IMR-90 (cell line): ENCODE measurements around the gene MORN4. TPM values are rescaled to one million over a fixed set of nuclear protein-coding genes. Genes with fewer than 3 reads are reported as not detected.
"Not testable (repeated sequence)": the region's sequence is repeated elsewhere in the genome, so short reads cannot be mapped to it uniquely, and the experiment has no call there.

ENCODE experiments used
- ATAC-seq: fragments of 200-7000 bp; cut with Tn5 transposase; 2 replicates; pipeline ENCODE4 v1.9.1; 2020; ENCODE audit warnings: low read depth, mild to moderate bottlenecking, moderate library complexity
- BruUV-seq: library from RNA; stranded (reverse); fragments of 400-500 nt; replicated peaks from 2 replicates; lab custom pipeline; 2021; lab: Mats Ljungman, UMichigan
- CTCF ChIA-PET: fragments of 300-600 bp; formaldehyde crosslinking; extraction: SDS; loops from one replicate; lab custom pipeline; 2021; ENCODE audit warnings: antibody characterized with exemption; lab: Yijun Ruan, JAX
- POLR2A ChIA-PET: fragments of 300-600 bp; sonication (Branson Sonifier 250); formaldehyde crosslinking; loops from one replicate; lab custom pipeline; 2022; ENCODE audit warnings: antibody characterized with exemption; ENCODE audit not compliant: unreplicated experiment; lab: Charles Lee
- DNase-seq: peaks from one replicate; pipeline ENCODE4 v3.0.0; 2013
- H2AFZ ChIP-seq: replicated peaks from 2 replicates; pipeline ENCODE3; 2013; ENCODE audit warnings: low read length, mild to moderate bottlenecking; ENCODE audit not compliant: poor library complexity
- H2AK5ac ChIP-seq: 2 replicates; pipeline ENCODE4 v1.6.1; 2013; ENCODE audit warnings: low read depth, low read length, inconsistent platforms
- H2AK9ac ChIP-seq: replicated peaks from 2 replicates; pipeline ENCODE3; 2013; ENCODE audit warnings: mild to moderate bottlenecking, low read depth, low read length, moderate library complexity; ENCODE audit not compliant: poor library complexity
- H2BK120ac ChIP-seq: 2 replicates; pipeline ENCODE4 v1.6.1; 2013; ENCODE audit warnings: low read depth, low read length, inconsistent platforms
- H2BK15ac ChIP-seq: 3 replicates; pipeline ENCODE4 v1.6.1; 2013; ENCODE audit warnings: low read depth, low read length, inconsistent platforms
- H2BK20ac ChIP-seq: 2 replicates; pipeline ENCODE4 v1.6.1; 2013; ENCODE audit warnings: low read depth, mild to moderate bottlenecking, inconsistent platforms, low read length, moderate library complexity
- H2BK5ac ChIP-seq: 2 replicates; pipeline ENCODE4 v1.6.1; 2013; ENCODE audit warnings: mild to moderate bottlenecking, low read depth, low read length, inconsistent platforms; ENCODE audit not compliant: poor library complexity, severe bottlenecking
- H3K14ac ChIP-seq: replicated peaks from 2 replicates; pipeline ENCODE4 v1.6.1; 2013; ENCODE audit warnings: low read depth, low read length, inconsistent platforms
- H3K18ac ChIP-seq: 2 replicates; pipeline ENCODE4 v1.6.1; 2013; ENCODE audit warnings: low read depth, low read length, control low read depth
- H3K23ac ChIP-seq: 2 replicates; pipeline ENCODE4 v1.6.1; 2013; ENCODE audit warnings: low read depth, low read length, inconsistent platforms
- H3K27ac ChIP-seq: 2 replicates; pipeline ENCODE4 v1.5.1; 2013; ENCODE audit warnings: mild to moderate bottlenecking, control low read depth, low read length; ENCODE audit not compliant: insufficient read depth
- H3K27me3 ChIP-seq: 2 replicates; pipeline ENCODE4 v1.6.1; 2013; ENCODE audit warnings: low read length; ENCODE audit not compliant: control insufficient read depth, insufficient read depth
- H3K36me3 ChIP-seq: 2 replicates; pipeline ENCODE4 v1.6.1; 2013; ENCODE audit warnings: low read length, mixed read lengths; ENCODE audit not compliant: control insufficient read depth, insufficient read depth
- H3K4ac ChIP-seq: 2 replicates; pipeline ENCODE4 v1.6.1; 2013; ENCODE audit warnings: low read depth, low read length, inconsistent platforms
- H3K4me1 ChIP-seq: 2 replicates; pipeline ENCODE4 v1.6.1; 2013; ENCODE audit warnings: low read length, mixed read lengths; ENCODE audit not compliant: control insufficient read depth, insufficient read depth
- H3K4me2 ChIP-seq: 2 replicates; pipeline ENCODE4 v1.6.1; 2013; ENCODE audit warnings: low read depth, mild to moderate bottlenecking, control low read depth, low read length, moderate library complexity
- H3K4me3 ChIP-seq: 2 replicates; pipeline ENCODE4 v1.5.1; 2013; ENCODE audit warnings: low read depth, mild to moderate bottlenecking, control low read depth, low read length, moderate library complexity; ENCODE audit not compliant: insufficient read depth
- H3K56ac ChIP-seq: 2 replicates; pipeline ENCODE4 v1.6.1; 2013; ENCODE audit warnings: low read length, inconsistent platforms; ENCODE audit not compliant: insufficient read depth; ENCODE audit errors: extremely low read depth
- H3K79me1 ChIP-seq, 2 experiments: 2 replicates each; pipeline ENCODE4 v1.6.1; 2013; ENCODE audit warnings: low read length in 2 of 2, inconsistent platforms in 1 of 2, low read depth in 1 of 2
- H3K9ac ChIP-seq: 2 replicates; pipeline ENCODE4 v1.6.1; 2013; ENCODE audit warnings: low read depth, low read length, control low read depth
- H3K9me1 ChIP-seq: 2 replicates; pipeline ENCODE4 v1.6.1; 2013; ENCODE audit warnings: low read length, inconsistent platforms; ENCODE audit not compliant: insufficient read depth
- H3K9me3 ChIP-seq: 2 replicates; pipeline ENCODE4 v1.6.1; 2013; ENCODE audit warnings: low read length; ENCODE audit not compliant: control insufficient read depth, insufficient read depth
- H4K20me1 ChIP-seq: 2 replicates; pipeline ENCODE4 v1.6.1; 2013; ENCODE audit warnings: low read length, inconsistent platforms; ENCODE audit not compliant: insufficient read depth
- H4K5ac ChIP-seq: 2 replicates; pipeline ENCODE4 v1.6.1; 2013; ENCODE audit warnings: mild to moderate bottlenecking, low read depth, low read length, control low read depth
- H4K8ac ChIP-seq, 2 experiments: 2 replicates each; pipeline ENCODE4 v1.6.1; 2013; ENCODE audit warnings: low read depth in 2 of 2, low read length in 2 of 2, control low read depth in 1 of 2, inconsistent platforms in 1 of 2
- H4K91ac ChIP-seq: 2 replicates; pipeline ENCODE4 v1.6.1; 2013; ENCODE audit warnings: low read depth, low read length, inconsistent platforms; ENCODE audit not compliant: insufficient read depth
- MAFK ChIP-seq: IDR thresholded peaks from 2 replicates; pipeline ENCODE4 v1.6.1; 2012; ENCODE audit warnings: low read depth, low read length, improper control_type of control experiment
- whole genome bisulfite sequencing, 2 experiments: methylation state at CpG; one replicate each; pipeline versions ENCODE4 v1.1.5 to v1.1.7; 2013; ENCODE audit warnings: missing lambda C conversion rate in 2 of 2; ENCODE audit not compliant: insufficient read length in 1 of 2; ENCODE audit errors: extremely low coverage in 2 of 2; 5-methylcytosine and 5-hydroxymethylcytosine counted together
- dilution Hi-C: fragments of 300-500 bp; cut with HindIII; formaldehyde crosslinking; loops from one replicate; pipeline ENCODE4 v1.14.3; 2018; ENCODE audit warnings: low sequenced_read_pairs; ENCODE audit not compliant: unreplicated experiment
- in situ Hi-C: fragments of 300-500 bp; cut with MboI; formaldehyde crosslinking; loops from 3 replicates; pipeline ENCODE4 v1.14.3; 2019; ENCODE audit warnings: low sequenced_read_pairs, inconsistent platforms, mixed read lengths
- intact Hi-C: fragments of 100-400 bp; cut with micrococcal nuclease; formaldehyde crosslinking; loops from 2 replicates; pipeline ENCODE4 v1.10.0; 2022
- polyA plus RNA-seq, 3 experiments: library from polyadenylated mRNA; depleted of rRNA; stranded (reverse); fragments of >200 nt; gene quantifications; 2 replicates each; pipeline ENCODE4 v1.2.3, GENCODE V29; 2012; ENCODE audit warnings: low replicate concordance in 1 of 3
- total RNA-seq: library from RNA; depleted of rRNA; stranded (reverse); fragments of >200 nt; gene quantifications from 2 replicates; pipeline ENCODE4 v1.2.3, GENCODE V29; 2012

Gene MORN4
- total and polyA plus RNA-seq, 2 of the 4 experiments (the other 2 are of a cell fraction) = 3.2 to 8.4 TPM

GRCh38 chr10:97576487-97576886, 56.8 kb downstream of the MORN4 start:
- dilution Hi-C loops = not testable (repeated sequence)

More at GRCh38 chr10:97576487-97576886, 56.8 kb downstream of the MORN4 start:
- H4K20me1 ChIP-seq, H3K9ac ChIP-seq, H3K18ac ChIP-seq, H3K4me3 ChIP-seq, H2BK5ac ChIP-seq, H3K56ac ChIP-seq, H2BK120ac ChIP-seq, H4K8ac ChIP-seq, H3K23ac ChIP-seq, intact Hi-C loops, H3K14ac ChIP-seq, DNase-seq, H3K9me3 ChIP-seq, H3K4ac ChIP-seq, H2AK5ac ChIP-seq, H3K79me1 ChIP-seq, H3K27me3 ChIP-seq, H4K91ac ChIP-seq, H3K36me3 ChIP-seq, H2AK9ac ChIP-seq, H2AFZ ChIP-seq, POLR2A ChIA-PET, H2BK20ac ChIP-seq, BruUV-seq, ATAC-seq, H4K5ac ChIP-seq, H3K4me2 ChIP-seq, H2BK15ac ChIP-seq, H3K27ac ChIP-seq: not testable (repeated sequence)
- 0 out of 2 replicates have a peak, but pooled peaks have one; percentile 16 for TF ChIP-seq MAFK
- in situ Hi-C loops = loop anchor here (10.0 kb wide), 1 partner anchor 158 kb away; the partner anchor contains the start of gene ZFYVE27
- WGBS, 2 experiments = no CpG with 5 or more reads among the region's 5 CpGs
- H3K4me1 ChIP-seq = peaks cover 16% of the 10 kb centered on the region
- H3K9me1 ChIP-seq = peaks cover 11% of the 10 kb centered on the region
- CTCF ChIA-PET = interaction anchor here (1.6 kb wide), 1 partner anchor 36 kb away, joined by 4 read pairs; no protein-coding TSS in a partner anchor
